HEK293 (cell line): ENCODE data around the gene TDRD5.

Source experiments
- CTCF ChIA-PET: fragments of 350-600 bp; formaldehyde crosslinking; extraction: SDS; loops from one replicate; lab custom pipeline; 2021; ENCODE audit warnings: antibody characterized with exemption; lab: Yijun Ruan, JAX
- POLR2A ChIA-PET: fragments of 300-600 bp; formaldehyde crosslinking; extraction: SDS; loops from one replicate; lab custom pipeline; 2020; ENCODE audit warnings: antibody characterized with exemption, inconsistent platforms; lab: Yijun Ruan, JAX
- H3K27ac ChIP-seq: fragments of 200-500 bp; sonication (Bioruptor generic); 2 replicates; pipeline ENCODE4 v1.5.1; 2014; ENCODE audit warnings: low read depth, low read length, control low read depth, inconsistent platforms; ENCODE audit errors: extremely low read depth
- H3K36me3 ChIP-seq, 2 experiments: fragments of 200-500 bp in 1 of 2; sonication (Bioruptor generic) in 1 of 2; 1 replicate in 1 of 2; 2 replicates in 1 of 2; pipeline ENCODE4 v1.5.1; 2014 to 2017; ENCODE audit warnings: inconsistent platforms in 2 of 2, low read length in 2 of 2; ENCODE audit not compliant: control insufficient read depth in 2 of 2, insufficient read depth in 1 of 2
- H3K4me1 ChIP-seq: fragments of 200-500 bp; sonication (Bioruptor generic); 2 replicates; pipeline ENCODE4 v1.5.1; 2014; ENCODE audit warnings: mild to moderate bottlenecking, low read length, inconsistent platforms; ENCODE audit not compliant: control insufficient read depth, insufficient read depth
- H3K4me3 ChIP-seq: 2 replicates; pipeline ENCODE4 v1.5.1; 2011; ENCODE audit warnings: low read depth, mild to moderate bottlenecking, control low read depth, low read length, moderate library complexity
- H3K9me3 ChIP-seq: fragments of 200-500 bp; sonication (Bioruptor generic); 2 replicates; pipeline ENCODE4 v1.5.1; 2014; ENCODE audit warnings: low read depth, low read length, inconsistent platforms; ENCODE audit not compliant: control insufficient read depth, insufficient read depth
- SALL2 ChIP-seq: fragments of 450-650 bp; formaldehyde crosslinking; IDR thresholded peaks from 2 replicates; pipeline ENCODE4 v1.5.0; 2017; ENCODE audit warnings: missing biosample characterization, mild to moderate bottlenecking, missing genetic modification characterization, borderline replicate concordance
- SCRT1 ChIP-seq: fragments of 450-650 bp; formaldehyde crosslinking; IDR thresholded peaks from 2 replicates; pipeline ENCODE4 v1.5.1; 2016; ENCODE audit warnings: missing biosample characterization, missing genetic modification characterization, borderline replicate concordance
- SP3 ChIP-seq: fragments of 450-650 bp; formaldehyde crosslinking; IDR thresholded peaks from 2 replicates; pipeline ENCODE4 v1.5.1; 2016; ENCODE audit warnings: missing biosample characterization, missing genetic modification characterization
- ZIC2 ChIP-seq: fragments of 450-650 bp; formaldehyde crosslinking; IDR thresholded peaks from 2 replicates; pipeline ENCODE4 v1.5.1; 2016; ENCODE audit warnings: missing biosample characterization, missing genetic modification characterization
- ZNF223 ChIP-seq: fragments of 450-650 bp; formaldehyde crosslinking; IDR thresholded peaks from 2 replicates; pipeline ENCODE4 v1.5.1; 2016; ENCODE audit warnings: missing biosample characterization, missing genetic modification characterization
- ZNF24 ChIP-seq: fragments of 450-650 bp; formaldehyde crosslinking; IDR thresholded peaks from 2 replicates; pipeline ENCODE4 v1.5.1; 2016; ENCODE audit warnings: missing biosample characterization, missing genetic modification characterization
- ZNF48 ChIP-seq: fragments of 450-650 bp; formaldehyde crosslinking; IDR thresholded peaks from 2 replicates; pipeline ENCODE4 v1.5.1; 2016; ENCODE audit warnings: missing biosample characterization, missing genetic modification characterization
- ZNF549 ChIP-seq: fragments of 450-650 bp; IDR thresholded peaks from 2 replicates; pipeline ENCODE4 v1.5.1; 2018; ENCODE audit warnings: missing biosample characterization, missing genetic modification characterization, mild to moderate bottlenecking, inconsistent platforms, moderate library complexity
- ZNF560 ChIP-seq: fragments of 450-650 bp; formaldehyde crosslinking; IDR thresholded peaks from 2 replicates; pipeline ENCODE4 v1.5.1; 2017; ENCODE audit warnings: missing biosample characterization, missing genetic modification characterization, borderline replicate concordance
- ZNF585B ChIP-seq: fragments of 450-650 bp; formaldehyde crosslinking; IDR thresholded peaks from 2 replicates; pipeline ENCODE4 v1.5.1; 2016; ENCODE audit warnings: missing biosample characterization, missing genetic modification characterization
- ZNF623 ChIP-seq: fragments of 450-650 bp; formaldehyde crosslinking; IDR thresholded peaks from 2 replicates; pipeline ENCODE4 v1.5.1; 2016; ENCODE audit warnings: missing biosample characterization, missing genetic modification characterization
- ZNF654 ChIP-seq: fragments of 450-650 bp; formaldehyde crosslinking; IDR thresholded peaks from 2 replicates; pipeline ENCODE4 v1.5.1; 2016; ENCODE audit warnings: low read depth, missing biosample characterization, missing genetic modification characterization
- ZSCAN23 ChIP-seq: fragments of 450-650 bp; formaldehyde crosslinking; IDR thresholded peaks from 2 replicates; pipeline ENCODE4 v1.5.1; 2016; ENCODE audit warnings: missing biosample characterization, missing genetic modification characterization
- TF ChIP-seq, protein P1 (sequence below): fragments of 450-650 bp; IDR thresholded peaks from 2 replicates; pipeline ENCODE4 v1.5.1; 2018; ENCODE audit warnings: missing biosample characterization, missing genetic modification characterization
- TF ChIP-seq, protein P2 (sequence below): fragments of 450-650 bp; formaldehyde crosslinking; IDR thresholded peaks from 2 replicates; pipeline ENCODE4 v1.5.1; 2017; ENCODE audit warnings: missing biosample characterization, missing genetic modification characterization
- TF ChIP-seq, protein P3 (sequence below): fragments of 450-650 bp; formaldehyde crosslinking; IDR thresholded peaks from 2 replicates; pipeline ENCODE4 v1.5.1; 2017; ENCODE audit warnings: missing biosample characterization, mild to moderate bottlenecking, missing genetic modification characterization, moderate library complexity
- TF ChIP-seq, protein P4 (sequence below): fragments of 450-650 bp; formaldehyde crosslinking; IDR thresholded peaks from 2 replicates; pipeline ENCODE4 v1.5.1; 2016; ENCODE audit warnings: missing biosample characterization, missing genetic modification characterization
- TF ChIP-seq, protein P5 (sequence below): sonication (generic); formaldehyde crosslinking; IDR thresholded peaks from 2 replicates; pipeline ENCODE4 v1.8.1; 2022; ENCODE audit warnings: mild to moderate bottlenecking, moderate library complexity, missing genetic modification reagents

Gene TDRD5

DNA sequence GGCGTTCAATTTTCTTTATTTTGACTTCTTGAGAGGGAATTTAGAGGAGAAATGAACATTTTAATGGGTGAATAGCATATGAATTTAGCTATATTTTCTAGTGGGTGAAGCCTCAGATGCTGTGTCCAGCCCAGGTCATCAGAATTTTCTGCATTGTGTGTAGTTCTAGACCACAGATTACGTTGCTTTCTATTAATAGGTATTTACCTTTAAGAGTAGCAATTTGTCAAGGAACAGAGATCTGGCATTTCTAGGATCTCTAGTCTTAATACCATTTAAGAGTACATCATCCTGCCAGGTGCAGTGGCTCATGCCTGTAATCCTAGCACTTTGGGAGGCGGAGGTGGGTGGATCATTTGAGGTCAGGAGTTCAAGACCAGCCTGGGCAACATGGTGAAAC, 20.7 kb downstream of the TDRD5 start:
- Histone ChIP-seq H3K4me3 (no peak overlapping the region), H3K36me3 (no peaks in the 10 kb centered on the region), H3K27ac (no peak overlapping the region), H3K9me3 (no peaks in the 10 kb centered on the region), H3K4me1 (no peaks in the 10 kb centered on the region)
- CTCF ChIA-PET: no interaction called here
- TF ChIP-seq ZIC2 (tag by site-specific recombination) (no peak), ZNF549 (no peak), ZNF623 (no peak), ZSCAN23 (tag by site-specific recombination) (no peak)
- TF ChIP-seq, protein P1, sequence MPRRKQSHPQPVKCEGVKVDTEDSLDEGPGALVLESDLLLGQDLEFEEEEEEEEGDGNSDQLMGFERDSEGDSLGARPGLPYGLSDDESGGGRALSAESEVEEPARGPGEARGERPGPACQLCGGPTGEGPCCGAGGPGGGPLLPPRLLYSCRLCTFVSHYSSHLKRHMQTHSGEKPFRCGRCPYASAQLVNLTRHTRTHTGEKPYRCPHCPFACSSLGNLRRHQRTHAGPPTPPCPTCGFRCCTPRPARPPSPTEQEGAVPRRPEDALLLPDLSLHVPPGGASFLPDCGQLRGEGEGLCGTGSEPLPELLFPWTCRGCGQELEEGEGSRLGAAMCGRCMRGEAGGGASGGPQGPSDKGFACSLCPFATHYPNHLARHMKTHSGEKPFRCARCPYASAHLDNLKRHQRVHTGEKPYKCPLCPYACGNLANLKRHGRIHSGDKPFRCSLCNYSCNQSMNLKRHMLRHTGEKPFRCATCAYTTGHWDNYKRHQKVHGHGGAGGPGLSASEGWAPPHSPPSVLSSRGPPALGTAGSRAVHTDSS (tag by site-specific recombination): no peak
- TF ChIP-seq, protein P2, sequence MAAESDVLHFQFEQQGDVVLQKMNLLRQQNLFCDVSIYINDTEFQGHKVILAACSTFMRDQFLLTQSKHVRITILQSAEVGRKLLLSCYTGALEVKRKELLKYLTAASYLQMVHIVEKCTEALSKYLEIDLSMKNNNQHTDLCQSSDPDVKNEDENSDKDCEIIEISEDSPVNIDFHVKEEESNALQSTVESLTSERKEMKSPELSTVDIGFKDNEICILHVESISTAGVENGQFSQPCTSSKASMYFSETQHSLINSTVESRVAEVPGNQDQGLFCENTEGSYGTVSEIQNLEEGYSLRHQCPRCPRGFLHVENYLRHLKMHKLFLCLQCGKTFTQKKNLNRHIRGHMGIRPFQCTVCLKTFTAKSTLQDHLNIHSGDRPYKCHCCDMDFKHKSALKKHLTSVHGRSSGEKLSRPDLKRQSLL (tag by site-specific recombination): no peak
- TF ChIP-seq, protein P3, sequence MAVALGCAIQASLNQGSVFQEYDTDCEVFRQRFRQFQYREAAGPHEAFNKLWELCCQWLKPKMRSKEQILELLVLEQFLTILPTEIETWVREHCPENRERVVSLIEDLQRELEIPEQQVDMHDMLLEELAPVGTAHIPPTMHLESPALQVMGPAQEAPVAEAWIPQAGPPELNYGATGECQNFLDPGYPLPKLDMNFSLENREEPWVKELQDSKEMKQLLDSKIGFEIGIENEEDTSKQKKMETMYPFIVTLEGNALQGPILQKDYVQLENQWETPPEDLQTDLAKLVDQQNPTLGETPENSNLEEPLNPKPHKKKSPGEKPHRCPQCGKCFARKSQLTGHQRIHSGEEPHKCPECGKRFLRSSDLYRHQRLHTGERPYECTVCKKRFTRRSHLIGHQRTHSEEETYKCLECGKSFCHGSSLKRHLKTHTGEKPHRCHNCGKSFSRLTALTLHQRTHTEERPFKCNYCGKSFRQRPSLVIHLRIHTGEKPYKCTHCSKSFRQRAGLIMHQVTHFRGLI (tag by site-specific recombination): no peak
- POLR2A ChIA-PET: no interaction called here

DNA sequence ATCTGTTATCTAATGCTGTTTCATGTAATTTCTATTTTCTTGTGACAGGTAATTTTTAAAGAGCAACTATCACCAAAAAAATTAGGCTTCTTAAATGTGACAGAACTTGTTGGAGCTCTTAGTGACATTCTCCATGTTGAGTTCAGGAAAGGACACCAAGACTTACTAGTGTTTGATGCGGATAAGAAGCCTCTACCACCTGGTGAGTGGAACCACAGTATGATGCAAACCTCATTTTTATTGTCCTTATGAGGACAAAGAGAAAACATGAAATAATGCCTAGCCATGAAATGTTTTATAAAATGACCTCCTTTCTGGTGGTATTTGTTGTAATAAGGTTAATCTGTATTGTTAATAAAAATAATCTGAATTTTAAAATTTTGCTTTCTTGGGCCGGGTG, 39.1 kb downstream of the TDRD5 start:
- H3K4me1 ChIP-seq: no peaks in the 10 kb centered on the region
- H3K36me3 ChIP-seq: no peaks in the 10 kb centered on the region
- CTCF ChIA-PET: no interaction called here
- no peak overlapping the region for H3K4me3 ChIP-seq
- H3K27ac ChIP-seq: no peak overlapping the region
- no peaks in the 10 kb centered on the region for H3K9me3 ChIP-seq
- TF ChIP-seq ZNF560 (tag by site-specific recombination) (no peak), ZNF585B (tag by site-specific recombination) (no peak), SCRT1 (tag by site-specific recombination) (no peak), SP3 (no peak), ZNF223 (no peak), ZNF48 (tag by site-specific recombination) (no peak), ZNF654 (tag by site-specific recombination) (no peak), SALL2 (tag by site-specific recombination) (no peak), ZNF24 (tag by site-specific recombination) (no peak)
- TF ChIP-seq, protein P4, sequence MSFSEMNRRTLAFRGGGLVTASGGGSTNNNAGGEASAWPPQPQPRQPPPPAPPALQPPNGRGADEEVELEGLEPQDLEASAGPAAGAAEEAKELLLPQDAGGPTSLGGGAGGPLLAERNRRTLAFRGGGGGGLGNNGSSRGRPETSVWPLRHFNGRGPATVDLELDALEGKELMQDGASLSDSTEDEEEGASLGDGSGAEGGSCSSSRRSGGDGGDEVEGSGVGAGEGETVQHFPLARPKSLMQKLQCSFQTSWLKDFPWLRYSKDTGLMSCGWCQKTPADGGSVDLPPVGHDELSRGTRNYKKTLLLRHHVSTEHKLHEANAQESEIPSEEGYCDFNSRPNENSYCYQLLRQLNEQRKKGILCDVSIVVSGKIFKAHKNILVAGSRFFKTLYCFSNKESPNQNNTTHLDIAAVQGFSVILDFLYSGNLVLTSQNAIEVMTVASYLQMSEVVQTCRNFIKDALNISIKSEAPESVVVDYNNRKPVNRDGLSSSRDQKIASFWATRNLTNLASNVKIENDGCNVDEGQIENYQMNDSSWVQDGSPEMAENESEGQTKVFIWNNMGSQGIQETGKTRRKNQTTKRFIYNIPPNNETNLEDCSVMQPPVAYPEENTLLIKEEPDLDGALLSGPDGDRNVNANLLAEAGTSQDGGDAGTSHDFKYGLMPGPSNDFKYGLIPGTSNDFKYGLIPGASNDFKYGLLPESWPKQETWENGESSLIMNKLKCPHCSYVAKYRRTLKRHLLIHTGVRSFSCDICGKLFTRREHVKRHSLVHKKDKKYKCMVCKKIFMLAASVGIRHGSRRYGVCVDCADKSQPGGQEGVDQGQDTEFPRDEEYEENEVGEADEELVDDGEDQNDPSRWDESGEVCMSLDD: no peak
- TF ChIP-seq, protein P5, sequence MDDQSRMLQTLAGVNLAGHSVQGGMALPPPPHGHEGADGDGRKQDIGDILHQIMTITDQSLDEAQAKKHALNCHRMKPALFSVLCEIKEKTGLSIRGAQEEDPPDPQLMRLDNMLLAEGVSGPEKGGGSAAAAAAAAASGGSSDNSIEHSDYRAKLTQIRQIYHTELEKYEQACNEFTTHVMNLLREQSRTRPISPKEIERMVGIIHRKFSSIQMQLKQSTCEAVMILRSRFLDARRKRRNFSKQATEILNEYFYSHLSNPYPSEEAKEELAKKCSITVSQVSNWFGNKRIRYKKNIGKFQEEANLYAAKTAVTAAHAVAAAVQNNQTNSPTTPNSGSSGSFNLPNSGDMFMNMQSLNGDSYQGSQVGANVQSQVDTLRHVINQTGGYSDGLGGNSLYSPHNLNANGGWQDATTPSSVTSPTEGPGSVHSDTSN: no peak
- TF ChIP-seq, all 188 proteins: peak for 0
- POLR2A ChIA-PET: no interaction called here
